HG02970 (cell line): ENCODE measurements around the gene PHC3.
"Not testable (repeated sequence)": the region's sequence is repeated elsewhere in the genome, so short reads cannot be mapped to it uniquely, and the experiment has no call there.

Source experiments
- ATAC-seq: cut with Tn5 transposase; IDR thresholded peaks from one replicate; pipeline ENCODE4 v1.9.1; 2021; ENCODE audit warnings: mild to moderate bottlenecking, moderate library complexity, moderate number of reproducible peaks; ENCODE audit not compliant: unreplicated experiment, low FRiP score

The PHC3 gene

DNA sequence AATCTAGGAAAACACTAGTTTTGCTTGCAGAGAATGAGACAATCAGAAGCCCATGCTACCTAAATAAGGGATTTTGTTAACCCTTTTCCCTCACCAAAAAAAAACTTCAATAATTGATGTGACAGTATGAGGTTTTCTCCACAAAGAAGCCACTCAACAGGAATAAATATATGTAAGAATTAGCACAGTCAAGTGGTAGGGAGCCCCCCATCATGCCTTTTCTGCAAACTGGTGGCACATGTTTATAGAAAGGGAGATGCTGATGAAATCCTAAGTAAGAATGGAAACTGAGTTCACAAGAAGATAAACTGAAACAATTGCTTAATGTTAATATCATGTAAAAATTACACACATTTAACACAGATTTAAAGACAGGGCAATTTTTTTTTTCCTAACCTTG lies 51.0 kb downstream of the PHC3 start:
- no peak for ATAC-seq

DNA sequence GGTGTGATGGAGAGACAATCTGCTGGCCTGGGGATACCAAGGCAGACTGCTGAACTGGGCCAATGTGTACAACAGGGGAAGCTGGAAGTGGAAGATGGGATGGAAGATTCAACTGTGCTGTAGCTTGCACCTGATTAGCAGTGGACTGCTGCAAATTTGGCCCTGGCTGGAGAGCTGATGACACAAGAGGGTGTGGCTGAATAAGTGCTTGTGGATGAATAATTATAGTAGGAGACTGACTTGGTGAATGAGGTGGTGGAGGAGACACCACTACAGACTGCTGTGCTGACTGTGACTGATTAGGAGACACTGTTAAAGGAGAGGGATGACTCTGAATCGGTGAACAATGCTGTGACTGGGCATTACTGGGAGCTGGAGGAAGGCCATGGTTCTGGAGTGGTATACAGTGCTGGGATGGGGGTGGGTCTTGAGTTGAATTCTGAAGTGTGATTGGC lies 52.5 kb downstream of the PHC3 start:
- no peak for ATAC-seq

DNA sequence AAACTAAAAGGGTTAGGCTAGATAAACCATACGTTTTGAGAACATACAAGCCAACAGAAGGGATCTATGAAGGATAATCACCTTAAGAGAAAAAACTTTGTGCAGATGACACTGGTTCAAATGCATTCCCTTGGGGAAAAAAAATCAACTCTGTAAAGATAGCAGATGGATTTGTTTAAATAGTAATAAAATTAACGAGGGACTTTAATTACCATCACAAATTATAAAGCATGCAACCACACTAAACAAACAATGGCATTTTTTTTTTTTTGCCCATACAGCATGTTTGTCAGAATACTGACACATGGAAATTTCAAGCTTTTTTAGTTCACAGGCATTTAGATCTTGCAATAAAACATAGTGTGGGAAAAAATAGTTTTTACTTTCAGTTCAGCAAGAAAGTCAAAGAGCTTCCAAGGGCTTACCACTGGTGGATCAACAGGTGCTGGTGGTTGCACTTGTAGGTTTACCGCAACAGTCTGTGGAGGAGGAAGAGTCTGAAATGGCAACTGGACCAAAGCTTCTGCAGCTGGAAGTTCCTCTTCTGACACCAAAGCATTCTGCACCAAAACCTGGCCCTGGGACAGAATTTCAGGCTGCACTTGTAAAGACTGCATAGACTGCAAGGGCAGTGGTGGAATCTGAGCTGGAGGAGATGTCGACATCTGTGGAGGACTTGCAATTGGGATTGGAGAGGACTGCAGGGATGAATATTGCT lies 53.1 kb downstream of the PHC3 start:
- no peak for ATAC-seq

DNA sequence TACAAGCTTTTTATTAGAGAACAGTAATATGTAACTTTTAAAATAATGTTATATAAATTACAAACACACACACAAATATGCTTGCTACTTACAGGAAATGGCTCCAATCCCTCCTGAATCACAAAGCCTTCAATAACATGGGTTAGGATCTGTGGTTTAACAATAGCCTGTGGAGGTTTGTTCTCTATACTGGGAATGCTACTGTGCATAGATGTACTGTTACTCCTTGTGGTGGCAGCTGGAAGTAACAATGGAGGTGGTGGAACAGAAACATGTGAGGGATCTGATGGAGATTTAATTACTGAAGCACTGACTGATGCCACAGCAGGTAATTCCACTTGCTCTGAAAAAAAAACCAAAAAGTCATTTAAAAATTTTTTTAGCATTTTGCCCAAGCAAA lies 64.4 kb downstream of the PHC3 start:
- no peak for ATAC-seq

DNA sequence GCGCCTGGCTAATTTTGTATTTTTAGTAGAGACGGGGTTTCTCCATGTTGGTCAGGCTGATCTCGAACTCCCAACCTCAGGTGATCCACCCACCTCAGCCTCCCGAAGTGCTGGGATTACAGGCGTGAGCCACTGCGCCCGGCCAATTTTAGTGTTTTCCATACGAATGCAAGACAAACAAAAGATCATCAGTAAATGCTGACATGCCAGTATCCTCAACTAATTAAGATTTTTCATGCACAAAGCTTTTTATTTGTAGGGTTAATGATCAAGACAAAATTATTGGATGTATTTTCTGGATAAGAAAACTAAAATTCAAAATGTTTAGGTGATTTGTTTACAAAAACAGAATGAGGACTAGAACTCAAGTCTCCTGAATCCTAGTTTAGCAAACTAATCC lies 67.4 kb downstream of the PHC3 start:
- not testable (repeated sequence) for ATAC-seq

DNA sequence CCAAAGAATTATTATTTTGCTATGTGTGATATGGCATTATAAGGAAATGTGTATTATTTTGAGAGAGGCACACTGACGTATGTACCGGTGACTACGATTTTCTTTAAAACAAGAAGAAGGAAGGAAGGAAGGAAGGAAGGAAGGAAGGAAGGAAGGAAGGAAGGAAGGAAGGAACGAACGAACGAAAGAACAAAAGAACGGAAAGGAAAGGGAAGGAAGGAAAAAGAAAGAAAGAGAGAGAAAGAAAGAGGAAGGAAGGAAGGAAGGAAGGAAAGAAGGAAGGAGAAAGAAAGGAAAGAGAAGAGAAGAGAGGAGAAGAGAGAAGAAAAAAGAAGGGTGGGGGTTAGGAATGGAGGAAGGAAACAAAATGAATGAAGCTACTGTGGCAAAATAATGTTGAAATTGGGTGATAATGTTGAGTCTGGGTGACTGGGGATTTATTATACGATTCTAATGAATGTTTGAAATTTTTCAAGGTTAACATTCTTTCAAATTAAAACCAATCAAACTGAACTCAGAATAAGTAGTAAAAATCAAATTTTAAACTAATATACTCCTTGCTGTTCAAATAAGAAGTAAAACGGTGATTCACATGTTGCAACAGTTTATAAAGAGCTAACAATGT lies 70.3 kb downstream of the PHC3 start:
- ATAC-seq: no peak

DNA sequence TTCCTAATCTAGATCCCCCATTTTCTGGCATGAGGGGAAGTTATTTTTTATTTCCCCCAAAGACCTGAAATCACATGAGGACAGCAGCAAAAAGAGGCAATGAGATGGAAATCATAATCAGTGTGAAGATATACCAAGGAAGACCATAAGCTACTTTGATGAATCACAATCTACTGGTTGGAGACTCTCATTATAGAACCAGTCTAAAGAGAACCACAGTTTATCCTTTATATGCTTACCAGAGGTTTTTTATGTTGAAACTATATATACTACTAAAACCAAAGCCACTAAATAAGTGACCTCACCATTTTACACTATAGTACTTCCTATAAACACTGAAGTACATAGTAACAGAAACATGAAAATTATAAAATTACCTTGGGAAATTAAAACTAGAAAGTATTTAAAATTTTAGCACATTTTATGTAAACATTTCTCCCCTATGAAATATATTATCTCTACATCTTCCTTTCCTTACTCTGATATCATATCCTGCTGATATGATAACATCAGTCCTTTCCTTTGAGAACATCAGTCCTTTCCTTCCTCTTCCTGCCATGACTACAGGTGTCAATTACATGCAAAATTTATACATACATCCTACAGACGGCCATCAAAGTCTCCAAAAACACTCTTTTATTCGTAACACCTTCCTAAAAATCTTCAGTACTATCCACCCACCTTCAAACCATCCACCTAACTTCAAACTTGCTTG lies 71.8 kb downstream of the PHC3 start:
- no peak for ATAC-seq

DNA sequence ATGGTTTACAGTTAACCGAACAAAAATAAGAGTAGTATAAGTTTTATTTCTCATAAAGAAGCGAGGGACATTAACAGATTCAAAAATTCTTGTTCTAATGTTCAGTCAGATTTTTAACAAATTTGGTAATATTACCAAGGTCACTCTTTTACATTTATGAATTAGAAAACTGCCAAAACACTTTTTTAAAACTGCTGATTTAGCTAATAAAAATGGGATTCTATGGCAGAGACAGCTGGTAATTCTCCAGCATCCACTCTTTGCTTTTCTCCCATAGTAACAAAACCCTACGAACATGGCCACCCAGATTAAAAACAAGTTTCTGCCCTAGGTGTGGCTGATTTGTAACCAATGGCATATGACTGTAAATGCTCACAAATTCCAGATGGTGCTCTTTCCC lies 72.6 kb downstream of the PHC3 start:
- ATAC-seq: no peak

DNA sequence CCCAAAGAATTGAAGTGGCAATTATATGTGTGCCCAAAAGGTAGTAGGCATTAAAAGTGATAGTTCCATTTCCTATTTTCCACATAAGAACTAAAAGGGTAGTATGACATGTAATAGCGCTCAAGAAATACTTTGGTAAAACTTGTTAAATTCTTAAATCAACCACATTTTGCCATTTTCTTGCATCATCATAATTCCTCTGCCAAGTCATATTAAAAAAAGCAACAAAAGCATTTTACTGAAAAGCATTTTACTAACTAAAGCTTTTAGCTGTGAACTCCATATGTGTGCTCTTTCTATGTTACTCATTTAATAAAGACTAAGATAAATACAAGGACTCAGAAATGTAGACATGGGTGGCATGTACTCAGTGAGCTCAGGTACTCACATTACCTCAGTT lies 73.6 kb downstream of the PHC3 start:
- no peak for ATAC-seq

DNA sequence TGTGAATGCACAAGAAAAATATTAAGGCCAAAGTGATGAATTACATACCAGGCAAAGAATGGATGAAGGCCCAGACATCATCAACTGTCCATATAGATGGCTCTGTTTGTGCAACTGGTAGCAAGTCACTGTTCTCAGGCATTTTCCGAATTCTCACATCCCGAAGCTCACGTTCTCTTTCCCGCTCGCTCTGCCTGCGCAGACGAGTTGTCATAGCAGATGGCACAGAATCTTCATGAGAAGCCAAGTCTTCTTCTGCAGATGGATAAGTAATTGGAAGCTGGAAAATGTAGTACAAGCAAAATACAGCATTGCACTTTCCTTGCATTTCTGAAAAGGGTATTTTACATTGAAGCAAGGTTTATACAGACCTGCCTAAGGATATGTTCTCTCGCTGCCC lies 79.1 kb downstream of the PHC3 start:
- no peak for ATAC-seq

DNA sequence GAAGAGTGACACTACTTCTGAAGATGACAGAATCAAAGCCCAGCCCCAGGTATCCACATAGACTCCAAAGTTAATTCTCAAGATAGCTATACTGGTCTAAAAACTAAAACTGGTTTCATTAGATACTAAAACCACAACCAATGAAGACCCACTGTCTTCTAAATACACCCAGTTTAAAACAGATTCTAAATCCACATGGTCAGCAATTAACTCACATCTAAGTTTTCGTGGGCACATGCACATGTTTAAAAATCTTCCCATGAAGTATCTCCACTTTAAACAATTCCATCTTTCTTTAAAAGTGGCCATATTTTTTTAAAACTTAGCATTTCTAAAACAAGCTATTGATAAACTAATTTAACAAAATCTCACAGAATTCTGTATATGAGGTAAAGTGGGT lies 80.6 kb downstream of the PHC3 start:
- no peak for ATAC-seq

DNA sequence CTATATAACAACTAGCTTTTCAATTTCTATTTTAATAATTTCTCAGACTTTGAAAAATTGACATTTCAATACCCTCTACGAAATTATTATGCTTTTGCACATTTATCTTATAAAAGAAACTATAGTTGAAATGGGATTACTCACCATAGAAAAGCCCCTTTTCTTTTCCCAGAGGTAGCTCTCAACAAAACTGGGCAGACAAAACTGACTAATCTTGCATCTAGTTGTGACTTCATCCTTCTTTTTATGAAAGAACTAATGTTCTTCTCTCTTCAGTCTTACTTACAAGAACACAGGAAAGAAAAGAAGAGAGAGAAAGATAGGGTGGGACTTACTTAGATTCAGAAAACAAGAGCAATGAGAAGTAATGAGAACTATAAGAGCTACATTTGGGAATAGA lies 82.8 kb downstream of the PHC3 start:
- ATAC-seq: no peak

DNA sequence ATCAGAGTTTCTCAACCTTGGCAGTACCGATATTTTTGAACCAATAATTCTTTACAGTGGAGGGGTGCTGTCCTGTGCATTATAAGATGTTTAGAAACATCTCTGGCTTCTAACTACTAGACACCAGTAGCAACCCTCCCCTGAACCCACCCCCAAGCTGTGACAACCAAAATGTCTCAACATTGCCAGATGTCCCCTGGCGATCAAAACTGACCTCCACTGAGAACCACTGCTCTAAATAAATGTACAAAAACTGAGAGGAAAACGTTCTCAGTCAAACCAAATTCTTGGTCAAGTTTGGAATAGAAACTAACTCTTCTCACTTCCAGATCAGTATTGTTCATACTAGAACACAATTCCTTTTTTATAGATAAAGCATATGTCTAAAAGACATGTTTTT lies 85.2 kb downstream of the PHC3 start:
- no peak for ATAC-seq

DNA sequence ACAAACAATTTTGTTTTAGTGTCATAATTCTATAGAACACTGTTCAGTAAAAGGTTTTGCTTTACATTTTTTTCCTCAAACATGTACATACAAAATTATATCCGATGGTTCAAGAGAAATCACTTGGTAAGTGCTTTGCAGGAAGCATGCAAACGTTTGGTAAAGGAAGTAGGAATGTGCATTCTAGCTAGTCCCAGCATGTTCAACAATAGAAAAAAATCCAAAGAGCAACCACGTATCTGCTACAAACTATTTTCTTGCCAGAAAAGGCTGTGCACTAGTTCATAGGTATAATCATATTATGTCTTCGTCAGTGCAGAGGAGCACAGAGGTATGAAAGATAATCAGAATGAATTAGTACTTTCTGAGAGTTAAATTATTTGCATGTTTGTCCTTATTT lies 85.8 kb downstream of the PHC3 start:
- no peak for ATAC-seq

DNA sequence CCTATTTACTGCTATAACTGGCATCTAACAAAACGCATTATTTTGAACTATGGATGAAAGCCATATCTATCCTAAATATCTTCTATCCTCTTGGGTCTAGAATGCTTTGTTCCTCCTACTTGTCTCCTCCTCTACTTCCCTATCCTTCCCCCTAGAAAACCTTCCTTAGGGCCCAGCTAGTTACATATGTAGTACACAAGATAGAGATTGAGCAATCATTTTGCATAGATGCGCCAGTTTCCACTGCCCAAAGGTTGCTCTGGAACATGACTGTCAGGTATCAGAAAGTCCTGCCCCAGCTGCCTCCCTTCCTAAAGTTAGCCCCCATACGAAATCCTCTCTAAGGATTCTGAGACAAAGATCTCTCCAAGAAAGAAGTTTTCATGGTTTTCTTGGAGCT lies 88.6 kb downstream of the PHC3 start:
- ATAC-seq: no peak

DNA sequence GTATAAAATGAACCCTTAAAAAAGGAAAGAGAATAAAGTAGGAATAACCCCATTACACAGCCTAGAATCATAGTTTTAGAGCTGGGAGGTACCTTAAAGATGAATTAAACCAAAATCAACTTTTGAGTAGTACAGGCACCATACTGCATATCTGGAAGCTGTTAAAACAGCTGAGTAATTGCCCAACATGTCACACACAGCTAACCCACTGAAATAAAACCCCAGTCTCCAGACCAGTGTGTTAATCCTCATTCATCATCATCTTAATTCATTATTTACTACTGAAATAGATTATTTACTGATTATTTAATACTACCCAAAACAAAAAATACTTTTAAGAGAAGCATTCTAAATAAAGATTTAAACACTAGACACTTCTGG lies 90.9 kb downstream of the PHC3 start:
- no peak for ATAC-seq

DNA sequence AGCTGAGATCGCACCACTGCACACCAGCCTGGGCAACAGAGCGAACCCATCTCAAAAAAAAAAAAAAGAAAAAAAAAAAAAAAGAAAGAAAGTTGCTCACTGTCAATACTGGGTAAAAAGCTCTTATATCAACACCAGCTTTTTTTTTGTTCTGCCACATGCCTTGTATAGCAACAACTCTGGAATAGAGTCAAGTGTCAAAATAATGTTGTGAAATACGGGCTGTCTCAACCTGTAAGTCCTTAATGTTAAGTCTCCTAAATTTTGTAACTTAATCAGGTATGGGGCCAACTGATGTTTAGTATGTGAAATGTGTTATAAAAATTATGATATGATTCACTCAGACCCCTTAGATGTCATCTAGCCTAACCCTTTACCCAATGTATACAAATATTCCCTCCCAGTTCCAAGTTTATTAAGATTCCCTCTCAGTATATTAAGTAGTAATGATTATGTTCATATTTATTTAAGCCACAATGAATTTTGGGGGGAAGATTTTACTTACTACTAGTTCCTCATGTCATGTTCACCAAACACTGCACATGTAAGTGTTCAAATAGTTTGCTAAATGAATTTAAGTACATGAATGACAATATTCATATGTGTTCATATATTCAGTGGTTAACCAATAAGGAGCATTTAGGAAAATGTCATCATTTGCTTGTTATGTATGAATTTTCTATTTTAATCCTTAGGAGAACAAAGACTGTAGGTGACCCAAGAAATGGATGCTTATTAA lies 91.5 kb downstream of the PHC3 start:
- ATAC-seq: no peak

DNA sequence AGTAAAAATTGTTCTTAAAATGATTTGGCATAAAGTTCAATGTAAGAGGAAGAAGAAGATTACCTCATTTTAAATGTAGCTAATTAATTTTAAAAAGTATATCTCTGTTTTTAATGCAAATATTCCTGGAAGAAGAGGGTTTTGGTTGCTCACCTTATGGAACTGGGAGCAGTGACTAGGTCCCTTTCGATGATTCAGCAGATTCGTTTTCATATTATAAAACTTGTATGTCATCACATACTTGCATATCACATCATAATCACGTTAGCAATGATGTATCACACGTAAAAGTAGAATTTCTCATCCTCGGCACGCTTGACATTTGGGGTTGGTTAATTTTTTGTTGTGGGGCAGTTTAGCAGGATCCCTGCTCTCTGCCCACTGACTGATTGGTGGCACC lies 96.1 kb downstream of the PHC3 start:
- no peak for ATAC-seq

DNA sequence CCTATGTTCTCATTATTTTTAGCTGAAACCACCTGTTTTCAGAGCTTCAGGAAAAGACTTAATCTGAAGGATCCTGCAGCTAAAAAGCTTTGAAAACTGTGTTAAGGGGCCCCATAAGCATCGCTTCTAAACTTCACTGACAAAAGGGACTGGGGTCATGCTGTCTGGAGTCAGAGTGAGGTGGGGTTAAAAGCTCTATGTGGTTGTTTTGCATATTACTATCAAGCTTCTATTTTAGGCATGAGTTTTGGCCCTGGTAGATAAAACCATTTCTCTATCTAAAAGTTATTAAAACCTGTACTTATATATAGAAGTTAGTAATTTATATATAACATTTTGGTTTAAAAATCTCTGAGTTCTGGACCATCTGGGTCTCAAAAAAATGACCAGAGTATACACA lies 98.2 kb downstream of the PHC3 start:
- ATAC-seq: no peak

DNA sequence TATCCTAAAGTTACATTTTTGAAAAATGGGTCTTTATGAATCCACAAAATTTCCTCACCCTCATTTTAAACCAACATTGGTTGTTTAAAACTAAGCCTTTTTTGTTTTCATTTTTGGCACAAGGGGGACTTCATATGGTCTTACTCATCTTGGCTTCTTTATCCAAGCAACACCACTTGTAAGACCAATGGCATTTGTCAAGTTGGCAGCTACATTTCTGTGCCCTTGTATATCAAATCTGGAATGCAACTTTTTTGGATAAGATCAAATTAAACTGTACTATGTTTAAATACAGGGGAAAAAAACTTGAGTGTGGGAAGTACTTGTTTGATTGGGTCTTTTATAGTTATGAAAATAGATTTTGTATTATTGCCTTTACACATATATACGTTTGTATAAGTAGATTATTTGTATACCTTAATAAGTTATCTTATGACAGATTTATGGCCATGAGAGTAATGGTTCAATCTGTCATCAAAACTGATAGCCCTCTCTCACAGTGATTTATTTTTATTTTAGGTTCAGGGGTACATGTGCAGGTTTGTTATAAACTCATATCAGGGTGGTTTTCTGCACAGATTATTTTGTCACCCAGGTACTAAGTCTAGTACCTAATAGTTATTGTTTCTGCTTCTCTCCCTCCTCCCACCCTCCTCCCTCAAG lies 100.3 kb downstream of the PHC3 start:
- ATAC-seq: no peak

DNA sequence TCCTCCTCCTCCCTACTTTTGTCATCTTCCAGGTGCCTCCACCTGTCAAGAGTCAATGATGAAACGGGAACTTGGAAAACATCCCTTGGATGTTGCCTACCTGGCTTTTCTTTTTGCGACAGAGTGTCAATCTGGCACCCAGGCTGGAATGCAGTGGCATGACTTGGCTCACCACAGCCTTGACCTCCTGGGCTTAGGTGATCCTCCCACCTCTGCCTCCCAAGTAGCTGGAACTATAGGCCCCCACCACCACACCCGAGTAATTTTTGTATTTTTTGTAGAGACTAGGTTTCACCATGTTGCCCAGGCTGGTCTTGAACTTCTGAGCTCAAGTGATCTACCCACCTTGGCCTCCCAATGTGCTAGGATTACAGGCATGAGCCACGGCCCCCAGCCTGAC lies 100.9 kb downstream of the PHC3 start:
- ATAC-seq: no peak
